ENCODE results near the gene TLN1.

Gene TLN1

DNA sequence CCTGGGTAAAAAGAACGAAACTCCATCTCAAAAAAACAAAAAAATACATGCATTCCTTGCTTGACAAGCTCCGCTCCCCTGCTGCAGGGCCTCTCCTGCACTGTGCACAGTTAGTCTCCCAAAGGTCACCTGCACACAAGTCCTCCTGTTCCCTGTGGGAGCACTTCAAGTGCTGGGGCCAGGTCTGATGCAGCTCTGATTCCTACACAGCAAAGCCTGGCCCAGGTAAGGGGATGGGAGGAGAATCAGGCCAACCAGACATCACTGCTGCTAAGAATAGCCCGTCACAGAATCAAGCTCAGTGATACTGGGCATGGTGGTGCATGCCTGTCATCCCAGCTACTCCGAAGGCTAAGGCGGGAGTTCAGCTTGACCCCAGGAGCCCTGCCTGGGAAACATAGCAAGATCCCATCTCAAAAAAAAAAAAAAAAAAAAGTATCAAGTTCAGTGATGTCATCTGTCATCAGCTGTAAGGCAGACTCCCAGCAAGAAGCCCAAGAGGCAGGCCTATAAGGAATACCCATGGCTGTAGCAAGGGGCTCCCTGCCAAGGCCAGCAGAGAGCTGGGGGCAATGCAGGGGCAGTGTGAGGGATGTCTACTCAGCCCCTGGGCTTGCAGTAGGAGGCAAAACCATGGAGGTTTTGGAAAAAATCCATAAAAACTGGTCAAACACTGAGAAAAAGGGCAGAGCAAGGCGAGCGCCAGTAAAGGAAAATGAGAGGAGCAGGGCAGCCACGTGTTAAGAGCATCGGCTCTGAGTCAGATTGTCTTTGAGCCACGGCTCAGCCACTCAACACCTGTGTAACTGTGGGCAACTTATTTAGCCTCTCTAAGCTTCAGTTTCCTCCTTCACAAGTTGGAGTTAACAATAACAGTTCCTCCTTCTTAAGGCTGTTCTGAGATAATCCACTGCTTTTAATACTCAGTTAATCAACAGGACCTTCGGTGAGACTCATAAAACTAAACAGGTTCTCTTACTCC is 45.5 kb downstream of the TLN1 start:
- no peak for DNase-seq (ENCODE audit: low read depth)

DNA sequence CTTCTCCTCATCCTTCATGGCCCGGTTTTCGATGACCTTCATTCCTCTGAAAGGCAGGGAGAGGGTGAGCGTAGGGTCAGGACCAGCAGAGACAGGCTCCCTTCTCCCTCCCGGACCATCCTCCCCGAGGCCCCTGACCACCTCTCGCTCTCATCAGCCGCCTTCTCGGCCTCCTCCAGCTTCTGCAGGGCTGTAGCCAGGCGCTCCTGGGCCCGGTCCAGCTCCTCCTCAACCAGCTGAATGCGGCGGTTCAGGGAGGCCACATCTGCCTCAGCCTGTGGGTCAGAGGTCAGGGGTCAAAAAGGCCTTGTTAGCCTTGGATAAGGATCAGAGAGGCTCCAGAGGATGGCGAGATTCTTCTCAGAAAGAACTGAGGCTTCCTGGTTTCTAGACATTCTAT is 46.5 kb downstream of the TLN1 start:
- no peak for DNase-seq (ENCODE audit: low read depth)

DNA sequence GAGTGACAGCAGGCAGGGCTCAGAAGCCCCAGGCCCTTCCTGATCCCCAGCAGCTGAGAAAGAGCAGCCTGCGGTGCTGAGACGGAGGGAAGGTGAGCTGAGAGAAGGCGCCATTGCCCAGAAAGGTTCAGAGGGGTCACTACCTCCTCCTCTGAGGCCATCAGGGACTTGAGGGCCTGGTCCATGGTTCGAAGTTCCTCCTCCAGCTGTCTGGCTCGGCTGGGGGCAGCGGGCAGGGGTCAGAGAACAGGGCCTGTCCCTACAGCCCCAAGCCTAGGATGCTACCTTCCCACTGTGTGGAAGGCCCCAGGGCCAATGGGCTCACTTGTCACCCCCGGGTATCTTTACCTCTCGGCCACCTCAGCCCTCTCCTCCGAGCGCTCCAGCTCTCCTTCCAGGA is 47.1 kb downstream of the TLN1 start:
- DNase-seq (ENCODE audit: low read depth): no peak

DNA sequence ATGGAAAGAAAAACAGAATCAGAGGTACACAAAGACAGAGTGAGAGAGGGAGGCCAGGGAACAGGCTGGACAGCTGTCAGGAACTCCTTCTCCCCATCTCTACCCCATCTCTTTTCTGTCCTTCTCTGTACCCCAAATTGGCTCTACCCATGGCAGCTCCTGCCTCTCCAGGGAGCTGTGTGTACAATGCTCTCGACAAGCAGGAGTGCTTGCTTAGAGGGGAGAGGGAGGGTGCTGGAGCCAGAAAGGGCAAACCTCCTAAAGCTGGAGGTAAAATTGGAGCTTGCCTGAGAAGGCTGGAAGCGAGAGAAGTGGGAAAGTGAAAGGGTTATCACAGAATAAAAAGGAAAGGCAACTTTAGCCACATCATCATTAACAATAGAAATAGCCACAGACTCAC is 48.7 kb downstream of the TLN1 start:
- DNase-seq (ENCODE audit: low read depth): no peak

DNA sequence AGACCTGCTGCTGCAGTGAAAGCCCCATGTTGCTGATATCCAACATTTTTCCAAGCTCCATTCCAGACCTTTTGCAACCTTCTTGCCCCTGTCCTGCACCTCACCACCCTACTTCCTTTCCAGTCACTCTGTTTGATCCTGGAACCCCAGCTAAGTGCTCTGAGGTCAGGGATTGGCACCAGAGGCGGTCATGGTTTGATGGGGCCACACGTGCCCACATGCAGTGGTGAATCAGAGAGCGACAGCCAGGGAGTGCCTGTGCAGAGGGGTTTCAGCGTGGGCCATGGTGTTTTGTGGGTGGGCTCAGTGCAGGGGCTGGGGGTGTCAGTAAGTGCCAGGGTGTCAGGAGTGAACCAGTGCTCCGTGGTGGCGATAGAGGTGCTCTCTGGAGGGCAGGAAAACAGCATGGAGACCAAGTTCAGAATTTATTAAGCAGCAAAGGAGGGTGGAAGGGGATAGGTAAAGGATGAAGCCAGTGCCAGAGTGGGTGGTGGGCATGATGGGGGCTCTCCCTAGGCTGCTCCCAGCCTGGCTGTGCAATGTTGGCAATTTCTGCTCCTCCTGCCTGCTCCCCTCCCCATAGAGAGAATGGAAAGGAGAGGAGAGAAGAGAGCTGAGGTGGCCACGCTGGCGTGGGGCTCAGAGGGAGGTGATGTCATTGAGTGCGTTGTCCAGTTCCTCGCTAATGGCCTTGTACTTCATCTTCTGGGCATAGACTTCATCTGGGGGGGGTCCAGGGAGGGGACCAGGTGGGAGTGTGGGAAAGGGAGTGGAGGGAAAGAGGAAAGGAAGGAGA is 49.3 kb downstream of the TLN1 start:
- no peak for DNase-seq (ENCODE audit: low read depth)

DNA sequence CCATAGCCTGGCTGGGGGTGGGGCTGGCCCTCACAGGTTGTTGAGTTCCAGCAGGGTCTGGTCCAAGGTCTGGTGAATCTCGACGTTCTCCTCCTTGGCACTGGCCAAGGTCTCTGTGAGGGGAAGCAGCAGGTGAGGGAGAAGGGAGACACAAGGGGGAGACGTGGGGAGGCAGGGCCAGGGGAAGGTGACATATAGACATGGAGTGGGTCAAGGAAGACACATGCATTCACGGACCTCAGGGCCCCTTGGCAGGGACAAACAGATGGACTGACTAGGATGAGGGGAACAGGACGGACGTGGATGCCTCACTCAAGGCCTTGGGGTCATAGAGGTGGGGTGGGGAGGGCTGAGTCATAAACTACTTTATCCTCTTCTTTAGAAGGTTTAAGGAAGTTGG is 49.9 kb downstream of the TLN1 start:
- no peak for DNase-seq (ENCODE audit: low read depth)

DNA sequence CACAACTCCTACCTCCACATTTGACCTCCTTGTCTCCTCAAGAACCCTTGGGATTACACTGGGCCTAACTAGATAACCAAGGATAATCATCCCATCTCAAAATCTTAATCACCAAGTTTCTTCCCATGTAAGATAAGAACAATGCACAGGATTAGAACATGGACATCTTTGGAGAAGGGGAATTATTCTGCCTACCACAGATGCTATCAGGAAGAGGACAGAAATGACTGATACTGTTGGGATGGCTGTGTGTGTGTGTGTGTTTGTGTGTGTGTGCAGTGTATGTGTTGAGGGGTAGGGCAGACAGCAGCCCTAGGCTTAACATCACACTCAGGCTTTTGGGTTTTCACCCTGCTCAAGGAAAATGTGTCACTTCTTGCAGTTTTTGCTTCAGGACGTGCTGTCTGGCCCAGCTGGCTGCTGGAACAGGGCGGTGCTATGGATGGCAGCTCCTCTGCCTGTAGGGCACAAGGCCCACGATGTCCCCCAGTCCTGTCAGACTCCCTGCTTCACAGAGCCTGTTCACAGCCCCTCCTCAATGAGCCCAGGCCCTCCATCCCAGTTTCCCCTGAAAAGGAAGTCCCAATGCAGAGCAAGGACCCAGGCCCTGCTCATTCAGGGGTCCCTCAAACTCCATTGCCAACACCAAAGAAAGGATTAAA is 50.5 kb downstream of the TLN1 start:
- DNase-seq (ENCODE audit: low read depth): no peak

DNA sequence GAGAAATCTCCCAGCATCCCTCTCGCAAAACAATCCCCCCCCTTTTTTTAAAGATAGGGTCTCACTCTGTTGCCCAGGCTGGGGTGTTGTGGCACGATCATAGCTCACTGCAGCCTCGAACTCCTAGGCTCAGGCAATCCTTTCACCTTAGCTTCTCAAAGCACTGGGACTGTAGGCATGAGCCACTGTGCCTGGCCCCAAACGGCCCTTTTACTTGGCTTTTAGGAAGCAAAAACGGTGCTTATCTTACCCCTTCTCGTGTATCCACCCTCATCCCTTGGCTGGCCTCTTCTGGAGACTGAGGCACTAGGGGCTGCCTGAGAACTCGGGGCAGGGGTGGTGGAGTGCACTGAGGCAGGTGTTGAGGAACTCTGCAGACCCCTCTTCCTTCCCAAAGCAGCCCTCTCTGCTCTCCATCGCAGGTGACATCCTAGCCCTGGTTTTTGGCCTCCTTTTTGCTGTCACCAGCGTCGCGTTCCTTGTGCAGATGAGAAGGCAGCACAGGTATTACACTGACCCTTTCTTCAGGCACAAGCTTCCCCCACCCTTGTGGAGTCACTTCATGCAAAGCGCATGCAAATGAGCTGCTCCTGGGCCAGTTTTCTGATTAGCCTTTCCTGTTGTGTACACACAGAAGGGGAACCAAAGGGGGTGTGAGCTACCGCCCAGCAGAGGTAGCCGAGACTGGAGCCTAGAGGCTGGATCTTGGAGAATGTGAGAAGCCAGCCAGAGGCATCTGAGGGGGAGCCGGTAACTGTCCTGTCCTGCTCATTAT is 51.5 kb downstream of the TLN1 start:
- no peak for DNase-seq (ENCODE audit: low read depth)

DNA sequence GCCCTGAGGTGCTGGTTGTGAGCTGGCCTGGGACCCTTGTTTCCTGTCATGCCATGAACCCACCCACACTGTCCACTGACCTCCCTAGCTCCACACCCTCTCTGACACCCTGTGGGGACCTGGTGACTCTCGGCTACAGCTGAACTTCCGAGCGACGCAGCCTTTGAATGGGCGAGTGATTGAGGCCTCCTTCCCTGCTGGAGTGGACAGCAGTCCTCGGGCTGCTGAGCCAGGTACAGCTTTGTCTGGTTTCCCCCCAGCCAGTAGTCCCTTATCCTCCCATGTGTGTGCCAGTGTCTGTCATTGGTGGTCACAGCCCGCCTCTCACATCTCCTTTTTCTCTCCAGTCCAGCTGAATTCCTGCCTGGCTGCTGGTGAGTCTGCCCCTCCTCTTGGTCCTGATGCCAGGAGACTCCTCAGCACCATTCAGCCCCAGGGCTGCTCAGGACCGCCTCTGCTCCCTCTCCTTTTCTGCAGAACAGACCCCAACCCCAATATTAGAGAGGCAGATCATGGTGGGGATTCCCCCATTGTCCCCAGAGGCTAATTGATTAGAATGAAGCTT is 52.1 kb downstream of the TLN1 start:
- no peak for DNase-seq (ENCODE audit: low read depth)

DNA sequence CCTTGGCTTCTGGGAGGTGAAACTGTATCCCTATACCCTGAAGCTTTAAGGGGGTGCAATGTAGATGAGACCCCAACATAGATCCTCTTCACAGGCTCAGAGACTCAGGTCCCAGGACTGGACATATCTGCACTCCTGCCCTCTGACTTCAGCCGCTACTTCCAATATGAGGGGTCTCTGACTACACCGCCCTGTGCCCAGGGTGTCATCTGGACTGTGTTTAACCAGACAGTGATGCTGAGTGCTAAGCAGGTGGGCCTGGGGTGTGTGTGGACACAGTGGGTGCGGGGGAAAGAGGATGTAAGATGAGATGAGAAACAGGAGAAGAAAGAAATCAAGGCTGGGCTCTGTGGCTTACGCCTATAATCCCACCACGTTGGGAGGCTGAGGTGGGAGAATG is 52.9 kb downstream of the TLN1 start:
- DNase-seq (ENCODE audit: low read depth): no peak

DNA sequence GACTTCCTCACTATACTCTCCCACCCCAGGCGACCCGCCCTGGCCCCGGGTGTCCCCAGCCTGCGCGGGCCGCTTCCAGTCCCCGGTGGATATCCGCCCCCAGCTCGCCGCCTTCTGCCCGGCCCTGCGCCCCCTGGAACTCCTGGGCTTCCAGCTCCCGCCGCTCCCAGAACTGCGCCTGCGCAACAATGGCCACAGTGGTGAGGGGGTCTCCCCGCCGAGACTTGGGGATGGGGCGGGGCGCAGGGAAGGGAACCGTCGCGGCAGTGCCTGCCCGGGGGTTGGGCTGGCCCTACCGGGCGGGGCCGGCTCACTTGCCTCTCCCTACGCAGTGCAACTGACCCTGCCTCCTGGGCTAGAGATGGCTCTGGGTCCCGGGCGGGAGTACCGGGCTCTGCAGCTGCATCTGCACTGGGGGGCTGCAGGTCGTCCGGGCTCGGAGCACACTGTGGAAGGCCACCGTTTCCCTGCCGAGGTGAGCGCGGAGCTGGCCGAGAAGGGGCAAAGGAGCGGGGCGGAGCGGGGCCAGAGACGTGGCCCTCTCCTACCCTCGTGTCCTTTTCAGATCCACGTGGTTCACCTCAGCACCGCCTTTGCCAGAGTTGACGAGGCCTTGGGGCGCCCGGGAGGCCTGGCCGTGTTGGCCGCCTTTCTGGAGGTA is 56.1 kb downstream of the TLN1 start:
- no peak for DNase-seq (ENCODE audit: low read depth)

DNA sequence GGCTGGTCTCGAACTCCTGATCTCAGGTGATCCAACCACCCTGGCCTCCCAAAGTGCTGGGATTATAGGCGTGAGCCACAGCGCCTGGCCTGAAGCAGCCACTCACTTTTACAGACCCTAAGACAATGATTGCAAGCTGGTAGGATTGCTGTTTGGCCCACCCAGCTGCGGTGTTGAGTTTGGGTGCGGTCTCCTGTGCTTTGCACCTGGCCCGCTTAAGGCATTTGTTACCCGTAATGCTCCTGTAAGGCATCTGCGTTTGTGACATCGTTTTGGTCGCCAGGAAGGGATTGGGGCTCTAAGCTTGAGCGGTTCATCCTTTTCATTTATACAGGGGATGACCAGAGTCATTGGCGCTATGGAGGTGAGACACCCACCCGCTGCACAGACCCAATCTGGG is 56.8 kb downstream of the TLN1 start:
- DNase-seq (ENCODE audit: low read depth): no peak

DNA sequence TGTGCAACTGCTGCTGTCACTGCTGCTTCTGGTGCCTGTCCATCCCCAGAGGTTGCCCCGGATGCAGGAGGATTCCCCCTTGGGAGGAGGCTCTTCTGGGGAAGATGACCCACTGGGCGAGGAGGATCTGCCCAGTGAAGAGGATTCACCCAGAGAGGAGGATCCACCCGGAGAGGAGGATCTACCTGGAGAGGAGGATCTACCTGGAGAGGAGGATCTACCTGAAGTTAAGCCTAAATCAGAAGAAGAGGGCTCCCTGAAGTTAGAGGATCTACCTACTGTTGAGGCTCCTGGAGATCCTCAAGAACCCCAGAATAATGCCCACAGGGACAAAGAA is 58.0 kb downstream of the TLN1 start:
- DNase-seq (ENCODE audit: low read depth): no peak

DNA sequence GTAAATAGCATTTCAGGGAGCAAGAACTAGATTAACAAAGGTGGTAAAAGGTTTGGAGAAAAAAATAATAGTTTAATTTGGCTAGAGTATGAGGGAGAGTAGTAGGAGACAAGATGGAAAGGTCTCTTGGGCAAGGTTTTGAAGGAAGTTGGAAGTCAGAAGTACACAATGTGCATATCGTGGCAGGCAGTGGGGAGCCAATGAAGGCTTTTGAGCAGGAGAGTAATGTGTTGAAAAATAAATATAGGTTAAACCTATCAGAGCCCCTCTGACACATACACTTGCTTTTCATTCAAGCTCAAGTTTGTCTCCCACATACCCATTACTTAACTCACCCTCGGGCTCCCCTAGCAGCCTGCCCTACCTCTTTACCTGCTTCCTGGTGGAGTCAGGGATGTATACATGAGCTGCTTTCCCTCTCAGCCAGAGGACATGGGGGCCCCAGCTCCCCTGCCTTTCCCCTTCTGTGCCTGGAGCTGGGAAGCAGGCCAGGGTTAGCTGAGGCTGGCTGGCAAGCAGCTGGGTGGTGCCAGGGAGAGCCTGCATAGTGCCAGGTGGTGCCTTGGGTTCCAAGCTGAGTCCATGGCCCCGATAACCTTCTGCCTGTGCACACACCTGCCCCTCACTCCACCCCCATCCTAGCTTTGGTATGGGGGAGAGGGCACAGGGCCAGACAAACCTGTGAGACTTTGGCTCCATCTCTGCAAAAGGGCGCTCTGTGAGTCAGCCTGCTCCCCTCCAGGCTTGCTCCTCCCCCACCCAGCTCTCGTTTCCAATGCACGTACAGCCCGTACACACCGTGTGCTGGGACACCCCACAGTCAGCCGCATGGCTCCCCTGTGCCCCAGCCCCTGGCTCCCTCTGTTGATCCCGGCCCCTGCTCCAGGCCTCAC is 58.6 kb downstream of the TLN1 start, which contains the start of gene CA9:
TSS of gene CA9 (plus strand) at position 797 of the 893 bp plus-strand sequence. CDS start at position 829, 32 bp downstream.
- DNase-seq (ENCODE audit: low read depth): no peak

DNA sequence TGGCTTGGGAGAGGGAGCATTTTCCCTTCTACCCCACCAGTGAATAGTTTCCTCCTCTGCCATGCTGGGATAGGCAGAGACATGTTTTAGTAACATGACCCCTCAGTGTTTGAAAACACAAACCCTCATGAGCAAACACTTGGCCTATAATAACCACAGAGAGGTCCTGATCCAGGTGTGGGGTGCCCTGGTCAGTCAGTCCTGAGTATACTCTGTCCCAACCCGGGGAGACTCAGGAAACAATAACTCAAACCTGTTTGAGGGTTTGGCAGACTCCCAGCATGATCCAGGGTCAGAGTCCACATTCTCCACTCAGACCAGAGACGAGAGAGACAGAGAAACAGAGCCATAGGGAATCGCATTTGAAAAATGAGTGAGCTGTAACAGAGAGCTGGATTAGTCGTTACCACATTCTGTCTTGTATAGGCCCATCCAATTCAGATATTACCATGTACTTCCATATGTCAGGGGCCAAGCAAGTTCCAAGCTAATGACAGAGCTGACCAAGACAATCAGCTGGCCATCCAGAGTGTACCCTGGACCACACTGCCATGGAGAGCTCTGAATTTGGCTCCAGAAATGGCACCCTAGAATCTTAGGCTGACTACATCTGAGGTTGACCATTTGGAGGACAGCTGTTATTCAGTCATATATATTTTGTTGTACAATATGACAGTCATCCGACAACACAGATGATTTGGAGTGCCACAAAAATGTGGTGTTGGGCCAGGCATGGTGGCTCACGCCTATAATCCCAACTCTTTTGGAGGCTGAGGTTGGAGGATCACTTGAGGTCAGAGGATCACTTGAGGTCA is 62.5 kb downstream of the TLN1 start:
- no peak for DNase-seq (ENCODE audit: low read depth)

DNA sequence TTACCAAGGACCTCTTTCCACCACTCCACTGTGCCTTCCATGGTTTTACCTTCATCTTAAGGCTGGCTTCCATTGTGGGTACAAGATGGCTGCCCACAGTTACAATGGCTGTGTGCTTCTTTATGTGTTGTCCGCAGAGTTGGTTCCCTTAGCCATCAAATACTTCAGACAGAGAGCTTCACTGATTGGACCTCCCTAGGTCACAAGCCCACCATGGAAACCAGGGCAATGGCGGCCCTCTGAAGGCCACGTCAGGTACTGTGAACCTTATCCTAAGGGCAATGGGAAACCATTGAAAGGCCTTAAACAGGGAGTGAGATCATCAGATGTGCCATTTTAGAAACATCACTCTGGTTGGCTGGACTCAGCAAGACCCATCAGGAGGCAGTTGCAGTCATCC is 64.1 kb downstream of the TLN1 start:
- DNase-seq (ENCODE audit: low read depth): no peak

DNA sequence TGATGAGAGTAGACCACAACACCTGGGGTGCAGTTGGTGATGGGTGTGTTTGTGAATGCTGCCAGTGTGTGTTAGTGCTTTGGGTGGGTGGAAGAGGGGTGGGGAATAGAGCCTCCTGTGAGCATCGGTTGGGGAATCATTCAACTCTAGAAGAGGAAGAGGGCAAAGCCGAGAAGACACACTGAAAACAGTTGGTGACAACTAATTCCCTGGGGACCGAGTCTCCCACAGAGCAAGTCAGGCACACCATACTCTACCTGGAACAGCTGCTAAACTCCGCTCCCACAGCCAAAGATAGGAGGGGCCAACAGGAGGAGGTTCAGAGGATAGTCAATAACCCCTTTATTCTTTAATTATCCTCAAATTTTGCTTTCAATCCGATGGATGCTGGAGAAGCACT is 65.4 kb downstream of the TLN1 start:
- no peak for DNase-seq (ENCODE audit: low read depth)

DNA sequence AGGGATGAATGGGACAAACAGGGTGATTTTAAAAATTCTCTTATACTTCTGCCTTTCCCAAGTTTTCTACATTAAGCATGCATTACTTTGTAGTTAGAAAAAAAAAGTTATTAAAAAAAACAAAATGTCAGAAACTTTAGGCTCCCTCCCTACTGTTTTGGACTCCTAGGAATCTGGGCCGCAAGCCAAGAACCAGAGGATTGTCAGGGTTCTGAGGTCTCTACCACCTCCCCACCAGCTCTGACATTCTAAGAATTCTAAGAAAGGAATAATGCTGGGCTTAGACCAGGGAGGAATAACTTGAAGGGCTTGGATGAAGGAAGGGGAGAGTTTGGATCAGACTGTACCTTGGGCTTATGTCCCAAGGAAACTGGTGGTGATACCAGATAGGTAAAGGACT is 66.0 kb downstream of the TLN1 start:
- no peak for DNase-seq (ENCODE audit: low read depth)

DNA sequence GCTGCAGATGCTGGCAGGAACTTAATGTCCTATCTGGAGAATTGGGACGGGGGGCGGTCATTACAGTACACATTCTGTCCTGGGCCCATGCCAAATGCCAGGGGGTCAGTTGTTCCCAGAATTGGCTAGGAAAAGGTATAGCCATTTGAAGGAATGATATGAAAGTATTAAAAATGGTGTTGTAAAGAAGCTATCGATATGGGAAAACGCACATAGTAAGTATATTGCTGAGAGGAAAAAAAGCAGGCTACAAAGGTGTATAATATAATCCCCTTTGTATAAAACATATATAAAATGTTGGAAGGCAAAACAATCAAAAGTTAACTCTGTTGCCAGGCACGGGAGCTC is 66.5 kb downstream of the TLN1 start:
- DNase-seq (ENCODE audit: low read depth): no peak

All from activated T-cell treated with anti-CD3 and anti-CD28 coated beads for 24 hours (primary cell).